NCI-H526 treated with DMSO at 0.1 percent for 48 hours (cell line): ENCODE data around the gene CDH1.
"Not testable (repeated sequence)": the region's sequence is repeated elsewhere in the genome, so short reads cannot be mapped to it uniquely, and the experiment has no call there.

Experiments used
- DNase-seq: peaks from one replicate; lab custom pipeline; 2025; lab: John Stamatoyannopoulos, UW

The CDH1 gene

DNA sequence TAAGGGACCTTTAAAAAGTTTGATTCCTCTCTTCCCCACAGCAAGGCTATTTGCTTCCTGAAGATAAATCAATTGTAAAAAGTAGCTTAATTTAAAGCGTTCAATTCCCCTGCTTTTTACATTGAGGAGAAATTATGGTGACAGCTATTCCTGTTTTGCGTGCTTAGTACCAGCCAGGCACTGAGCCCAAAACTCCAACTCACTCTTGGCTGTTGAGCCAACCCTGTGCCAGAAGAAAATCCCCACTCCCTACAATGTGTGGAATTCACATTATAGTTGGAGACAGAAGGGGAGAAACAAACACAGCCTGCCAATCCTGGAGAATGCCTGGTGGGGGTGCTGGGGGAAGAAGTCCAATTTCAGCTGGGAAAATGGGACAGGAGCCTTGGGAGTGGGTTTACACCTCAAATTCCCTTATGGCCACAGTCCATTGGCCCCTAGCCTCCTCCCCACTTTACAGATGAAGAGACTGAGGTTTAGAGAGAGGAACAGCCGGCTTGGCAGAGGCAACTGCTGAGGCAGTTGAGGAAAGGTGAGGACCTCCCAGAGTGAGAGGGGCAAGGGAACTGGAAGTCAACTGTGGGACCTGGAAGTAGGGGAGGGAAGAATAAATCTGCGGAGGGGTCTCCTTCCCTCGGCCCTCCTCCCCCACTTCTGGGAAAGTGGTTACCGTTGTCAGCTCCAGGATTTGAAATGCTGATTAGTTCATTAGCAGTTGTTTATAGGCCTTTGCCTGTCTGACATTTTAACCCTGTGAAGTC, 26.1 kb downstream of the CDH1 start:
- no peak for DNase-seq

GRCh38 chr16:68764862-68765261, 27.8 kb downstream of the CDH1 start:
- DNase-seq, result no peak

DNA sequence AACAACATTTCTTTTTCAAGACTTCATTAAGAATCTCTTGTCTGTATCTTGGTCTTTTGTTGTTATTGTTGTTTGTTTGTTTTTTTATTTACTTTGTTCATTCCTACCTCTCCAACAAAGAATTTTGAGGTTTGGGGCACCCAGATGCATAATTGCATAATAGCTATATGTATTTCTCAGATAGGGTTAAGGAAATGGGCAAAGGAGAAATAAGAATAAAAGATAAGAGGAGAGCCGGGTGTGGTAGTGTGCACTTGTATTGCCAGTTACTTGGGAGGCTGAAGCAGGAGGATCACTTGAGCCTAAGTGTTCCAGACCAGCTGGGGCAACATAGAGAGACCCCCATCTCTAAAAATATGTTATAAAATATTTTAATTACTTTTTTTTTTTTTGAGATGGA, 30.5 kb downstream of the CDH1 start:
- no peak for DNase-seq

GRCh38 chr16:68768175-68768574, 31.1 kb downstream of the CDH1 start:
- no peak for DNase-seq

DNA sequence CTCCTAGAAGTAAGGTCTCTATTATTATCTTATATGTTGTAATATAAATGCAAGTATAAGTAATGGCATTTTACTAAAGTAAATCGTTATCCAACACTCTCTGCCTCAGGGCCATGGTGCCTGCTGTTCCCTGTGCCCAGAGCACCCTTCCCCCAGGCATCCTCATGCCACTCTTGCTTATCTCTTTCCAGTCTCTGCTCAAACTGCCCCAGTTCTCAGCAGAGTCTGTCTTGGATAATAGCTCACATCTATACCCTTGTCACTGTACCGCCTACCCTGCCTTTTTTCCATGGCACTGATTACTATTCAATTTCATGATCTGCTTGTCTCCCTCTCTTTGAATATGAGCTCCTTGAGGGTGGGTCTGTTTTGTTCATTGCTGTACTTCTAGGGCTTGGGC, 31.7 kb downstream of the CDH1 start:
- no peak for DNase-seq

GRCh38 chr16:68770671-68771070, 33.6 kb downstream of the CDH1 start:
- DNase-seq, result no peak

- DNase-seq, result no peak
These were observed 35.1 kb downstream of the CDH1 start for GRCh38 chr16:68772030-68772681.

DNA sequence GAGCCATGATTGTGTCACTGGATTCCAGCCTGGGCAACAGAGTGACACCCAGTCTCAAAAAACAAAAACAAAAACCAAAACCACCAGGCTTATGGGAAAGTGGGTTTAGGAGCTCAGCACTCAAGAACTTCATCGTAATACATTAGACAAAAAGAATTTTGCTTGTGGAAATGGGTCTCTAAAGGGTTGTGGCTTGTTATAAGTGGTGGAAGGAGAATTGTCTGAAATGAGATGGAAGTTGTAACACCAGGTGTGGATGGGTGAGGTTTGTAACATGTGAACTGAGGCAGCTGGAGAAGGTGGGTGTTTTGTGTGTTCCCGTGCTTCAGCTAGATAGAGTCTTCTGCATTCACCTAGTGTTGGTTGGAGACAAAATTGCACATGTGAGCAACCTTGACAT, 35.8 kb downstream of the CDH1 start:
- no peak for DNase-seq

GRCh38 chr16:68774982-68775634, 38.0 kb downstream of the CDH1 start:
- no peak for DNase-seq

GRCh38 chr16:68776821-68777485, 39.9 kb downstream of the CDH1 start:
- DNase-seq, result no peak

DNA sequence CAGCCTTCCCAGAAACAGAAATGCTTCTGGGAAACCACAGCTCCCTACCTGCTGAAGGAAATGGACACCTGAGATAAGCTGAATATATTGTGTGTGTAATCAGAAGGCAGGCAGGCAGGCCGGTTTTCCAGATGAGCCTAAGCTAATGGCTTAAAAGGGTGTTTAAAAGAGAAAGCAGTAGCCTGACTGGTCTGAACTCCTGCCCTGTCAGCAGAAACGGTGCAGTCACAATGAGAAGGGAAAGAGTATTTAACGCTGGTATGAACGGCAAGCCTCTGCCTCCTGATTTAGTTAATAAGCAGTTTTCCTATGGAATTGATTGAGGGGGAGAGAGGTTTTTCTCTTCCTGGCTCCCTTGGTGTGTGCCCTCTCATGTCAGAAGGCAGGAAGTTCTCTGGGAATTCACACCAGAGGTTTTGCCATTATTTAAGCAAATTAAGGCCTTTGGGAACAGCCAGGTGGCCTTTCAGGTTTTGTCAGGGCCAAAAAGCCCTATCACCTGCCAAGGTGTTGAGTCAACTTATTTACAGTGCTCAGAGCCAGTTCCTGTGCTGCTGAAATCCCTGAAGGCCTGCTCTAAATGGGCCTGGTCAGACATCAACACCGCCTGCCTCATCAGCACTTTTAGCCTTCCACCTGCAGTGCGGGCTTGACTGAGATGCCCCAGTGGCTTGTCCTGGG, 41.6 kb downstream of the CDH1 start:
- peak; percentile 71 for DNase-seq

DNA sequence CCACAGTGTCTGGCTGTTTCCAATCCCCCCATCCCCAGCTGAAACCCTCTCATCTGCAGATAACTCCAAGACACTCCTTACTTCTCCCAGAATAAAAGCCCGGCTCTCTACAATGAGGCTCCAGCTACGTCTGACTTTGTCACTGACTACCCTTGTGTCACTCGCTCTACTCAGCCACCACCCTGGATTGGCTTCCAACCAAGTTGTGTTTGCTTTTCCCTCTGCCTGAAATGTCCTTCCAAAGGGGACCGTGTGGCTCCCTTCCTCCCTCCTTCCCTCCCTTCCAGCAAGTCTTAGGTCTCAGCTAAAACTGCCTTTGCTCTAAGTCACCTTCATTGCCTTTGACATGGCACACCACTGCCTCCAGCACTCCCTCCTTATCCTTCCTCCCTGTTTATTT, 42.8 kb downstream of the CDH1 start:
- DNase-seq, result no peak

DNA sequence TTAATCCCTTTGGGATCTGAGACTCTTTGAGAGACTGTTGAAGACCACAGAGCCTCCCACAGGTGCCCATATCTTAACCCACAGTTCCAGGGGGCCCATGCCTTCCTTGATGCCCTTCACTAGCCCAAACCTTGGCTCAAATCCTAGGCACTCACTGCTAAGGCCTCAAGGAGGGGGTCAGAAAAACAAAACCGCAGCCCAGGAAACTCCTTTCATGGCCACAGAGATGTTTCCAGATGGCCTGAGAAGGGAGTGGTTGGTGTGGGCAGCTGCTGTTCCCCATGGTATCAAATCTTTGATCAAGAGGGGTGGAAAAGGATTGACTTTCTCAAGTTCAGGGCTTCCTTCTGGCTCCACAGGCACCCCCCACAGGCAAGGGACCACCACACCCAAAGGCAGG, 44.7 kb downstream of the CDH1 start:
- no peak for DNase-seq

GRCh38 chr16:68782198-68783174, 45.4 kb downstream of the CDH1 start:
- no peak for DNase-seq

- no peak for DNase-seq
These were observed 47.1 kb downstream of the CDH1 start for GRCh38 chr16:68784226-68784625.

GRCh38 chr16:68784721-68785120, 47.6 kb downstream of the CDH1 start:
- no peak for DNase-seq

GRCh38 chr16:68785715-68786114, 48.6 kb downstream of the CDH1 start:
- DNase-seq, result no peak

DNA sequence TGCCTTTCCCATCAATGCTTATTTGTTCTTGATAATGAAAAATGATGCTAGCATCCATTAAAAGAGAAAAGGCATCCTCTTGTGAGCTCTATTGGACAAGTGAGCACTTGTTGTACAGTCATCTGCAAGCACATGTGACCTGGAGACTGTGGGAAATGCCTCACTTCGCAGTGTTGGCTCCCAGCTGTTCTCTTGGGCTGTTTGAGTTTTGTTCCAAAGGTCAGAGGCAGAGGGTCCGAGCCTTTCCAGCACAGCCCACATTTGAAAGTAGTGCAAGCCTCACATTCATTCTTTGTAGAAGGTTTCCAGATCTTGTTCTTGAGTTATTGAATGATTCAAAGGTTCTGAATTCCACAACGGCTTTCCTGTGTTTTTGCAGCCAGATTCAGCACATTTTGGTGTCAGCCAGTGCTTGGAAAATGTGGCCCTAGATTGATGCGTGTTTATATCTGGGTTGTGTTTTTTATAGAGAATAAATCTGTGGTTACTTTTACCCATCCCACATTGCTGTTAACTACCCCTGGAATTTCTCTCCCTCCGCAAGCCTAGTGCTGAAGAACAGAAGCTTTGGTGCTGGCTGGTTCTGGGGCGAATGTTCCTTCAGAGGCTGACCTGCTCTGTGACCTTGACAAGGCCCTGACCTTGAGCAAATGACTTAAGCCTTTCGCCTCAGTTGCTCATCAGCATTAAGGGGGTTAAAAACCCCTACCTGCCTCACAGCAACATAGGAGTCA, 49.8 kb downstream of the CDH1 start:
- DNase-seq, result peak; percentile 72

- DNase-seq, result not testable (repeated sequence)
These were observed 50.3 kb downstream of the CDH1 start for GRCh38 chr16:68787419-68787807.

GRCh38 chr16:68790130-68790761, 53.2 kb downstream of the CDH1 start:
- DNase-seq, result no peak
